Measurements from ENCODE around the gene THBS2. TPM values are rescaled to one million over a fixed set of nuclear protein-coding genes. Genes with fewer than 3 reads are reported as not detected.

THBS2 gene
- total RNA-seq, 2 experiments from 2014 or later: not detected

- H3K36me3 Mint-ChIP-seq (ENCODE audit: low read depth): no peaks in the 10 kb centered on the region
- H3K9me3 Mint-ChIP-seq: no peaks in the 10 kb centered on the region
- no peaks in the 10 kb centered on the region for H3K27me3 Mint-ChIP-seq
- intact Hi-C loops (cut with micrococcal nuclease): no loop called here
- ATAC-seq (no peak), DNase-seq (peak; percentile 20)
- CTCF ChIA-PET: no interaction called here
- H3K4me1 Mint-ChIP-seq (ENCODE audit: low read depth): no peaks in the 10 kb centered on the region
- POLR2A ChIA-PET: no interaction called here
- TF ChIP-seq CTCF (IDR thresholded peaks at IDR 0.05): no peak
- H3K27ac Mint-ChIP-seq: no peak overlapping the region
- H3K4me3 Mint-ChIP-seq: no peak overlapping the region
Measured at GRCh38 chr6:169243186-169243585, 10.5 kb downstream of the THBS2 start.

- ATAC-seq (peak; percentile 51), DNase-seq (peak; percentile 21)
- POLR2A ChIA-PET: no interaction called here
- no peak for TF ChIP-seq CTCF (IDR thresholded peaks at IDR 0.05)
- intact Hi-C loops (cut with micrococcal nuclease): no loop called here
- Mint-ChIP-seq H3K27me3 (no peaks in the 10 kb centered on the region), H3K9me3 (no peaks in the 10 kb centered on the region), H3K4me3 (no peak overlapping the region), H3K27ac (no peak overlapping the region), H3K36me3 (ENCODE audit: low read depth) (no peaks in the 10 kb centered on the region), H3K4me1 (ENCODE audit: low read depth) (no peaks in the 10 kb centered on the region)
- CTCF ChIA-PET: no interaction called here
Measured at GRCh38 chr6:169241688-169242350, 11.8 kb downstream of the THBS2 start.

GRCh38 chr6:169240591-169241390 is 12.9 kb downstream of the THBS2 start:
- H3K27me3 Mint-ChIP-seq: no peaks in the 10 kb centered on the region
- no peak overlapping the region for H3K27ac Mint-ChIP-seq
- ChIA-PET POLR2A (no interaction called here), CTCF (no interaction called here)
- no peak overlapping the region for H3K4me3 Mint-ChIP-seq
- no peaks in the 10 kb centered on the region for H3K9me3 Mint-ChIP-seq
- TF ChIP-seq CTCF (IDR thresholded peaks at IDR 0.05): no peak
- H3K4me1 Mint-ChIP-seq (ENCODE audit: low read depth): no peaks in the 10 kb centered on the region
- DNase-seq: no peak
- H3K36me3 Mint-ChIP-seq (ENCODE audit: low read depth): no peaks in the 10 kb centered on the region
- ATAC-seq: no peak
- intact Hi-C loops (cut with micrococcal nuclease): no loop called here

GRCh38 chr6:169240125-169240524 is 13.5 kb downstream of the THBS2 start:
- intact Hi-C loops (cut with micrococcal nuclease): no loop called here
- ChIA-PET POLR2A (no interaction called here), CTCF (no interaction called here)
- no peak for TF ChIP-seq CTCF (IDR thresholded peaks at IDR 0.05)
- Mint-ChIP-seq H3K9me3 (no peaks in the 10 kb centered on the region), H3K4me3 (no peak overlapping the region), H3K27me3 (no peaks in the 10 kb centered on the region), H3K4me1 (ENCODE audit: low read depth) (no peaks in the 10 kb centered on the region), H3K36me3 (ENCODE audit: low read depth) (no peaks in the 10 kb centered on the region), H3K27ac (no peak overlapping the region)
- no peak for DNase-seq
- no peak for ATAC-seq

GRCh38 chr6:169239181-169239580 is 14.5 kb downstream of the THBS2 start:
- CTCF ChIA-PET: no interaction called here
- POLR2A ChIA-PET: no interaction called here
- no peak for TF ChIP-seq CTCF (IDR thresholded peaks at IDR 0.05)
- H3K27me3 Mint-ChIP-seq: no peaks in the 10 kb centered on the region
- no peak for DNase-seq
- intact Hi-C loops (cut with micrococcal nuclease): no loop called here
- no peak overlapping the region for H3K27ac Mint-ChIP-seq
- ATAC-seq: no peak
- H3K4me3 Mint-ChIP-seq: no peak overlapping the region
- H3K36me3 Mint-ChIP-seq (ENCODE audit: low read depth): no peaks in the 10 kb centered on the region
- no peaks in the 10 kb centered on the region for H3K9me3 Mint-ChIP-seq
- H3K4me1 Mint-ChIP-seq (ENCODE audit: low read depth): no peaks in the 10 kb centered on the region
